ELR (cell line): ENCODE measurements around the gene ZC3H10.

ENCODE experiments used
- DNase-seq: peaks from one replicate; pipeline ENCODE4 v3.0.0-alpha.2; 2015; ENCODE audit warnings: low read depth

ZC3H10 gene

DNA sequence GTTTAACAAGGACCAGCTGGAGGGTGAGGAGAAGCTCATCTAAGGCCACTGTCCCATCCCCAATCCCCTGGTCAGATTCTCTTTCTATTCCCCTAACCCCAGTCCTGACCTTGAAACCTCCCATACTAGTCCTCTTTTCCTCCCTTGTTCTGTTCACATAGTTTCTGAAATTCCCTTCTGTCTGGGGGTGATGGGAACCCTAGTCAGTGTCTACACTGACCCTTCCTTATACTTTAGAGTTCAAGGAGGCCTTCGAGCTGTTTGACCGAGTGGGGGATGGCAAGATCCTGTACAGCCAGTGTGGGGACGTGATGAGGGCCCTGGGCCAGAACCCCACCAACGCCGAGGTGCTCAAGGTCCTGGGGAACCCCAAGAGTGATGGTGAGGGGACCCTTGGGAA is 36.8 kb downstream of the ZC3H10 start:
- DNase-seq, result no peak

DNA sequence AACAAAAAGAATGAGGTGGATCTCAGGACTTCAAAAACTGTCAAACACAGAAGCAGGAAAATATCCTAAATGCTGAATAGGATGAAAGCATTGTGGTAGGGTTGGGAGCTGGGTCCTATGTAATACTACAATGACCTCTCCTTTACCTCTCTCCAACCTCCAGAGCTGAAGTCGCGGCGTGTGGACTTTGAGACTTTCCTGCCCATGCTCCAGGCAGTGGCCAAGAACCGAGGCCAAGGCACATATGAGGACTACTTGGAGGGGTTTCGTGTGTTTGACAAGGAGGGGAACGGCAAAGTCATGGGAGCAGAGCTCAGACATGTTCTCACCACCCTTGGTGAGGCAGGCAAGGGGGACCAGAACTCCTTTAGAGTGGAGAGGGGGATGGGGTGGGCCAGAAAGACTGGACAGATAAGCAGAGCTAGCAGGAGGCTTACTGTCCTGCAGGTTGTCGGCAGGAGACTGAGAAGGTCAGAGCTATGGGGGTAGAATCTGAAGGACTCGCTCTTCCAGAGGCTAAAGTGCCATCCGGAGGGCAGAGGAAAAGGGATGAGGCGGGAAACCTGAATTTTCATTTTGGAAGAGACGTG is 37.3 kb downstream of the ZC3H10 start:
- DNase-seq, result no peak

DNA sequence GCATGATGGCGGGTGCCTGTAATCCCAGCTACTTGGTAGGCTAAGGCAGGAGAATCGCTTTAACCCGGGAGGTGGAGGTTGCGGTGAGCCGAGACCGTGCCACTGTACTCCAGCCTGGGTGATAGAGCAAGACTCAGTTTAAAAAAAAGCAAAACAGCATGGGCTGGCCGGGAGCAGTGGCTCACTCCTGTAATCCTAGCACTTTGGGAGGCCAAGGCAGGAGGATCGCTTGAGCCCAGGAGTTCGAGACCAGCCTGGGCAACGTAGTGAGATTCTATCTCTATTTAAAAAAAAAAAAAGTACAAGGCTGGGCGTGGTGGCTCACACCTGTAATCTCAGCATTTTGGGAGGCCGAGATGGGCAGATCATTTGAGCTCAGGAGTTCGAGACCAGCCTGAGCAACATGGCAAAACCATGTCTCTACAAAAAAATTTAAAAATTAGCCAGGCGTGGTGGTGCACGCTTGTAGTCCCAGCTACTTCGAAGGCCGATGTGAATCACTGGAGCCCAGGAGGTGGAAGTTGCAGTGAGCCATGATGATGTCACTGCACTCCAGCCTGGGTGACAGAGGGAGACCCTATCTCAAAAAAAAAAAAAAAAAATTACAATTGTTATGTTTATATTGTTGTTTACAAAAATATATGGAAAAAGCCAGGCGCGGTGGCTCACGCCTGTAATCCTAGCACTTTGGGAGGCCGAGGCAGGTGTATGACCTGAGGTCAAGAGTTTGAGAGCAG is 38.6 kb downstream of the ZC3H10 start:
- peak; percentile 76 for DNase-seq

DNA sequence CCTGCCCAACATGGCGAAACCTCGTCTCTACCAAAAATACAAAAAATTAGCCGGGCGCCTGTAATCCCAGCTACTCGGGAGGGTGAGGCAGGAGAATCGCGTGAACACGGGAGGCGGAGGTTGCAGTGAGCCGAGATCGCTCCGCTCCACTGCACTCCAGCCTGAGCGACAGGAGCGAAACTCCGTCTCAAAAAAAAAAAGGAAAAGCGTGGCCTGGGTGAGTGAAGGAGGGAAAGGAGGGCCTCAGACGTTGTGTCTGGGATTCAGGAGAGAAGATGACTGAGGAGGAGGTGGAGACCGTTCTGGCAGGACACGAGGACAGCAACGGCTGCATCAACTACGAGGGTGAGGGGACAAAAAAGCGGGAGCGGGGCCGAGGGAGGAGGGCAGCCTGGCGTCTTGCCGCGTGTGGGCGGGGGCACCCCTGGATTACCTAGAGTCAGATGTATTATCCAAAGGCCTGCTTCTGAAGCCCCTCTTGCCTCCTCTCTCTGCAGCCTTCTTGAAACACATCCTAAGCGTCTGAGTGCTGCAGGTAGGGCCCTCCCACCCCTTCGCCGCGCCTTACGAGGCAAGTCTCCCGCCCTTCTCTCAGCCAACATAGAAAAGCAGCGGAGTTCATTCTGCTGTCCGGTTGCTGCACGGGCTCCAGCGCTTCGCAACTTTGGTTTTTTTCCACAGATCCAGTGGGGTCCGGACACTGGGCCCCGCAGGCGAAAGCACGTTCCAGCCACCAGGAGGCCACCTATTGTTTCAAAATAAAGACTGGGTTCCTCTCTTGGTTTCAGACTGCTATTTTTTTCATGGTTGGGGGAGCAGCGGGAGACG is 39.3 kb downstream of the ZC3H10 start:
- peak; percentile 93 for DNase-seq

DNA sequence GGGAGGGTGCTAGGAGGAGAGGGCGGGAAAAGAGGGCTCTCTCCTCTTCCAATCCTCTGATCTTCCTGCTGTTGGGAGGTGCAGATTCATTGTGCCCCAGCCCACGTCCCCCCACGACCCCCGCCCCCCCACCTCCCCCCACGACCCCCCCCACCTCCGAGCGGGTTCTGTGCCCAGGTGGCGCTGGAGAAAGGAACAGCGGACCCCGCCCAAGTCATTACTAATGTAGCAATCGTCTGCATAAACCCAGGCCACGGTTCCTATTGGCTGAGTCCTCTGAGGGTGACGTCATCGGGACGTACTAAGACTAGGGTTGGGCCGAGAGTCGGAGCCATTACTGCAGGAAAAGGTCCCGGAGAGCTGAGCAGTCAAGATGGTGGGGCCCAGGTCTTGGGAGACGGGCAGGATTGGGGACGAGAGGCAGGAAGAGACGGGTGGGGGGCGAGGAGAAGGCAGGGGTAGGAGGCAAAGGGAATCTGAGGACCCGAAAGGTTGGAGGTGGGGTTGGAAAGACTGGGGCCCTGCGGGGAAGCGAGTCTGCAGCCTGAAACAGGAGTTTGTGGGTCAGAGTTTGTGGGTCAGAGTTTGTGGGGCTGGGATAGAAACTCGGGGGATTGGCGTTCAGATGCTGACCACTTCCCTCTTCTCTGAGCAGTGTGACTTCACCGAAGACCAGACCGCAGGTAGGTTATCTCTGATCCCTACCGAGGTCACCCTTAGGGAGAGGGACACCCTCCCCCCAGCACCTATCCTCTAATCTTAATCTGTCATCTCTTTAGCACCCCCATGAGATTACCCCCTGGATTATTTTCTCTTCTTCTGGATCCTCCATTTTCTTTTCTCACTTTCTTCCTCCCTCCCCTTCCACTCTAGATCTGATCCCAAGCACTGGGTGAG is 40.2 kb downstream of the ZC3H10 start, which contains the start of gene MYL6:
Gene MYL6, plus strand, starts transcription at position 331 of the 897 bp plus-strand sequence. Its CDS starts 43 bp downstream, at position 374.
- DNase-seq, result peak; percentile 100

DNA sequence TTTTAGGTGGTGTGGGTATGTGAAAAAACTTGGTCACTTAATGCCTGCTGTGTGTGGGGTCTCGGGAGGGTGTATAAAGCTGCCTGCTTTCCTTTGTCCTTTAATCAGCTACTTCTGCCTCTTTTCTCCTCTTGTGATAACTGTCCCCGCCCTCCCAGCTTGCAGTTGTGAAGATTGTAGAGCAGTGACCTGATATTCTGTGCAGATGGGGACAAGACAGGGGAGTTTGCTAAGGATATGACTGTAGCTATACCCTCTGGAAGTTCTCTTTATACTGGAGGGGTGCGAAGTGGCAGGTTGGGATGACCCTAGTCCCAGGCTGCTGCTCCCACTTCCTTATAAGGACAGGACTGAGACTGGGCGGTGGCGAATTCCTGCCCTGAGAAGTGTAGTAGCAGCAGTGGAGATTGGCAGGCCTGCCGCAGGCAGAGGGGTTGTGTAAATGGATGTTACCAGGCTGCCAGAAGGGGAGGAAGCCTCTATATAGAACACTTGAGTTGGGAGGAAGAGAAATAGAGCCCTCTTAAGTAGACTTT is 40.9 kb downstream of the ZC3H10 start:
- peak; percentile 66 for DNase-seq

DNA sequence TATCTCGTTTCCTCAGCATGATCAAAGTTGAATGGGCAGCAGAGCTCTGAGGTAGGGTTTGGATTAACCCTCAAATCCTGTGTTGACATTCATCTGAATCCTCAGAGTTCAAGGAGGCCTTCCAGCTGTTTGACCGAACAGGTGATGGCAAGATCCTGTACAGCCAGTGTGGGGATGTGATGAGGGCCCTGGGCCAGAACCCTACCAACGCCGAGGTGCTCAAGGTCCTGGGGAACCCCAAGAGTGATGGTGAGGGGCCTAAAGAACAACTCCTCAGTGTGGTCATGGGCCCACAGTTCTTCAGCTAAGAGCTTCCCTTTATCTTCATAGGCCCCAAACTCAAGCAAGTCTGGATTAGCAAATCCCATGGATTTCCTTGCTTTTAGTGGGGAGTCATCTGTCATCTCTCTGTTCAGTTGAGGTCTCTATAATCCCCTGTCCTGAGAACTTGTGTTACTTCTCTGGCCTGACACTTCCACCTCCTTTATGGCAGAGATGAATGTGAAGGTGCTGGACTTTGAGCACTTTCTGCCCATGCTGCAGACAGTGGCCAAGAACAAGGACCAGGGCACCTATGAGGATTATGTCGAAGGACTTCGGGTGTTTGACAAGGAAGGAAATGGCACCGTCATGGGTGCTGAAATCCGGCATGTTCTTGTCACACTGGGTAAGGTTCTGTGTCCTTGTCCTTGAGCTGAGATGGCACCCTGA is 41.6 kb downstream of the ZC3H10 start:
- DNase-seq, result no peak

DNA sequence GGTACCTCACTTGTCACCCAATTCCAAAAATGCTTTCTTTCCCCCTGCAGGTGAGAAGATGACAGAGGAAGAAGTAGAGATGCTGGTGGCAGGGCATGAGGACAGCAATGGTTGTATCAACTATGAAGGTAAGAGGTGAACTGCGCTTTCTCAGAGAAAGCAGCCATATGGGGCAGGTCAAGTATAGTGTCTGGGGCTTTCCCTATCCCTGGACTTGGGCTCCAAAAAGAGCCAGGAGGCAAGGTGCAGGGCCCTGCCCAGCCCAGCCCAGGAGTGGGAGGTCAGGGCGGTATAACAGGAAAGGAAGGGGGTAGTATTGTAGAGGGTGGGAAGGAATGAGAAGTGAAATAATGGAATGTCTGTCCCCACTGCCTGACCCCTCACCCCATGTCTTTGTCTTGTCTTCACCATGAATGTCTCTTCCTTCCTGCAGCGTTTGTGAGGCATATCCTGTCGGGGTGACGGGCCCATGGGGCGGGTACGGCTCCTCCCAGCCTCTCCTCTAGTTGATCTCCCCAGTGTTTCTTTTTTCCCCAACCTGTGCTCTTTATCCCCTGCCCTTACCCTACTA is 42.2 kb downstream of the ZC3H10 start:
- peak; percentile 81 for DNase-seq

DNA sequence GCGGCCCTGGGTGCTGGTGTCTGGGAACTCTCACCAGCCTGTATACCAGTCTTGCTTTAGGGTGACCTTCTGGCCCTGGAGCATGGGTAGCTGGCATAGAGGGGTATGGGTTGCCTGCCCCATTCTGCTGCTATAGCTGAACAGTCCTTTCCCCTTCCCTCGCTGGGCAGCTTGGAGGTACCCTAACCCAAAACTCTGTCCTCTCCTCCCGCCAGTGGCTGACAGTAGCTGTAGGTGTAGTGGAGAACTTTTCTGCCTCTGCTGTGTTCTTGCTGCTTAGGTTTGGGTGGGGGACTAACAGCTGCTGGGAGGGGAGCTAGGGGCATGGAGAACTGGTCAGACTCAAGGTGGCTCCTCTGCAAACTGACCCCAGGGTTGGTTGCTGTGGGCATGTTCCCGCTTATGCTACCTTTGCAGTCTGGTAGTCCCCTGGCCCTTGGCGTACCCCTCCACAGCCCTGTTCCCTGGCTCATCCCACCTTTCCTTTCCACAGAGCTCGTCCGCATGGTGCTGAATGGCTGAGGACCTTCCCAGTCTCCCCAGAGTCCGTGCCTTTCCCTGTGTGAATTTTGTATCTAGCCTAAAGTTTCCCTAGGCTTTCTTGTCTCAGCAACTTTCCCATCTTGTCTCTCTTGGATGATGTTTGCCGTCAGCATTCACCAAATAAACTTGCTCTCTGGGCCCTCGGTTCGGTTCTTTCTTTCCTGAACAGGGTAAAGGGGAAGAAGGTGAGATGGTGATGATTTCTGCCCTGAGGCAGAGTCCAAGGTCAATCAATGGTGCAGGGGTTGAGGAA is 43.0 kb downstream of the ZC3H10 start:
- DNase-seq, result no peak

DNA sequence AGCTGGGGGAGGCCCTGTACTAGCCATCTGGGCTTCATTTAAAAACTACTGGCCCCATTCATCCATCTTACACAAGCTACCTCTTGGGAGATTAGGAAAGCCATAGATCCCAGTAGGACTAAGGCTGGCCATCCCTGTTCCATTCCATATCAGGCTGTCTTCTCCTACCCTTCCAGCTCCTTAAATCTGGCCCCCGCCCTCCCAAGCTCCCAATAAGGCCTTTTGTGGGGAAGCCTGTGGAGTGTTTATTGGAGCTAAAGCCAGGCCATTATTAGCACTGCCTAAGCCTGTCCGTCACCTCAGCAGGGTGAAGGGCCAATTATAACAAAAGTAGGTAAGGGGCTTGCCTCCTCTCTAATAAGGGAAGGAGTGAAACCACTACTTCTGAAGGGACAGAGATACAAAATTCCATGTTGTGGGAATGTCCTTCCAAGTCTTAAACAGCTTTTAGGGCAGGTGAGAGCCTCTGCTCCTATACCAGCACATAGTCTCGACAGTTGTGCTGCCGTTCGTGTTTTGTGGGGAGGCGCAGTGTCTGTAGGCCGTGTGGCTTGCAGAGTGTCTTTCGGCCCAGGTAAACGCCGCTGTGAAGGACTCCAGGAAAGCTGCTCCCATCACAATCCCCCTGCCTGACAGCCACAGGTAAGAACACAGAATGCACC is 43.8 kb downstream of the ZC3H10 start:
- DNase-seq, result no peak

DNA sequence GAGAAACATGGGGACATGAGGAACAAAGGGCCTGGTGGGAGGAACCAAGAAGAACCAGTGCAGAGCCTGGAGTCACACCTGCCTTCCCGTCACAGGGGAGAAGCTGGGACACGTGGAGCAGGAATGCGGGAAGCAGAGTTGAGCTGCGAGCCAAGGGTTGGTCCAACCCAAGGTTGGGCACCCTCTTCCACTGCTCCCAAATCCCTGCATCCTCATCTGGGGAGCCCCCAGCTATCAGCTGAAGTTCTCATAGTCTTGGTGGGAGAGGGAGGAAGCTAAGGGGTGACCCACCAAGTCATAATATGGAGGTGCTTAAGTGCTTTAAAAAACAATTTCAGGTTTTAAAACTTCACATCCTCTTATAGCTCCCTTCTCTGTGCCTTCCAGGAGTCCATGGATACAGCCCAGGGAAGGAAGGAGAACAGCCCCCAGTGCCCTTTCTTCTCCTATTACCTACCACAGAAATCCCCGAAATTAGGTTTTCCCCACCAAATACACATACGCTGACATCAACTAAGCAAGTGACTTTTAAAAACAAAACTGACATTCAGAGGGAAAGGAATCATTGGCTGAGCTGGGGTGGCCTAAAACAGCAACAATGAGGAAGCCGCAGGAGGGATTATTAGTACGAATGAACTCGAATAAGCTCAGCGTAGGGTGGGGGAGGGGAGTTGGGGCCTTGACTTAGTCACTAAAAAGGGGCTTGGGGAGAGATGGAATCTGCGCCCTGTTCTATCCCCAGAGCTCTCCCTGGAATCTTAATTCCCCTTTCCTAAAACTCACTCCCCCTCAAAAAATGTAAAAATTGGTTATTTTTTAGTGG is 44.6 kb downstream of the ZC3H10 start:
- DNase-seq, result no peak

DNA sequence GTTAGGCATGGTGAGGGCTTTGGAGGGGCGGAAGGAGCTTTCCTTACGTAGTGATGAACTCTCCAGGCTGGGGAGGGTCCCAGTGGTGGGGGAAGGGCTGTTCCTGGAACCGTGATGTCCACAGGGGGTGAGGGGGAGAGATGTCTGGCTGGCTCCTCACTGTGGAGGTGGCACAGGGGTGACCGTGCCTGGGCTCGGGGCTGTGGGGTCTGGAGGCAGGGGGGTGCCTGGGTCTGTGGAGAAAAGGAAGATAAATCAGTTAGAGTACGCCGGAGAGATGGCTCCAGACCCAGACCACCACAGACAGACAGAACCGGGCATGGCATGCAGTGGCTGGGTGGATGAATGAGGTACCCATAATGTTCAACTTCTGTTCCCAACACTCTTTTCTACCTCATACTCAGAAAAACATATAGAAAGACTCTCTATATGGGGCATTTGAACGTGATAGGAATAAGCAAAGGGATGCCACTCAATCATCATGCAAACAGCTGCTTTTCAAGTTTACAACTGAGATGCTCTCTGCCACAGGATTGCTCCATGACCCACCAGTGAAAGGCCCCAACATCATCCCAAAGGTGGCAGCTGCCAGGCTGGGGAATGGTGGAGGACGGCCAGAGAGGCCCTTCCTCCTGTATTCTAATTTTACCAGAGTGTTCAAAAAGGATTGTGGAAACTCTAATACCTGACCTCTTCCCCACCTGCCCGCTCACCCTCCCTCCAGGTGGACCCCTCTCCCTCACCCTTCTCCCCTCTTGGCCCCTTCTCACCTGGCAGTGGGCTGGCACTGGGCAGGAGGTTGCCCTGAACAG is 45.7 kb downstream of the ZC3H10 start:
- DNase-seq, result no peak

DNA sequence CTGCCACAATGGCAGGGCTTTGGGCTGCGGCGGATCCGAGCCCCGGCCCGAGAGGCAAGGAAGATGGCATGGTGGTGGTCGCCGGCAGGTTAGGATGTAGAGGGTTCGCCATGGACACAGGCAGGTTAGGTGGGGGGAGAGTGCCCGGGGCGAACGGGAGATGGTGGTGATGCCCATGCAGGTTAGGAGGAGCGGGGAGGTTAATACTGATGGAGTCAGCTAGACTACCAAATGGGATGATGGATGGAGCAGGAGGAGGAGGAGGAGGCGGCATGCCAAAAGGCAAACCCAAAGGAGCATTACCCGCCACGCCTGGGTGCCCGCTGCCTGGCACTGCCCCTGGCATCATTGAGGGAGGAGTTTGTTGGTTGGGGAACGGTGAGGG is 46.3 kb downstream of the ZC3H10 start:
- DNase-seq, result no peak

DNA sequence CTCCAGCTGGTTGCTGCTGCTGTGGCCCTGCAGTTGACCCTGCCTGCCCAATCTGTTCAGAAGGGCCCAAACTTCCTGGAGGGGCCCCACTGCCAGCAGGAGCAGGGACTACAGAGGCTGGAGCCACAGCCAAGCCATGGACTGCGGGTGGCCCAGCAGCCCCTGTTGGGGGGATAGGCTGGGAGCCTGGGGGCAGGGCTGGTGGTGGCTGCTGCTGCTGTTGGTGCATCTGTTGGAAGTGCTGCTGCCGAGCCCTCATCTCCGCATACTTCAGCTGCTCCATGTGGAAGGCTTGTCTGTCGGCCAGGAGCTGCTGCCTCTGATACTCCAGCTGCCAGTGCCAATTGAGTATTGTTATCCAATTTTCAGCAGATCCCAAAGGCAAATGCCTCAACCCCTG is 47.3 kb downstream of the ZC3H10 start:
- DNase-seq, result no peak

DNA sequence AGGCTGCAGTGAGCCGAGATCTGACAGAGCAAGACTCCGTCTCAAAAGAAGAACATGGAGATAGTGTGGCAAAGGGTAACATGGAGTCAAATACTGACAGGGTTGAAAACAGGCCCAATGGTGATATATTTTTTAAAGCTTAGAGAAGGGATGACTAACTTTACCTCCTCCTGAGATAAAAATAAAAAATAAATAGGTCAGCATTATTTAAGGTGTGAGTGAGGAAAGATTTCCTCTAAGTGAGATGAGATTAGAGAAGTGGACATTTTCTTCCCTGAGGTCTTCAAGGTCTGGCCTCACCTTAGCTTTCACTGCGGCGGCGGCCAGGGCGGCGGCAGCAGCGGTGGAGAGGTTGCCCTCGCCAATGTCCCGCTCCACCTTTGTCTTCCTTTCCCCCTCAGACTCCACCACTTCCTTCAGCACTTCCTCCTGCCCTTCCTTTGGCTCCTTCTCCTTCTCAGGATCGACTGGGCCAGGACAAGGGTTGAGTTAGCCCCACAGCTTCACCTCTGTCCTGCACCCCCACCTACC is 51.2 kb downstream of the ZC3H10 start:
- no peak for DNase-seq

DNA sequence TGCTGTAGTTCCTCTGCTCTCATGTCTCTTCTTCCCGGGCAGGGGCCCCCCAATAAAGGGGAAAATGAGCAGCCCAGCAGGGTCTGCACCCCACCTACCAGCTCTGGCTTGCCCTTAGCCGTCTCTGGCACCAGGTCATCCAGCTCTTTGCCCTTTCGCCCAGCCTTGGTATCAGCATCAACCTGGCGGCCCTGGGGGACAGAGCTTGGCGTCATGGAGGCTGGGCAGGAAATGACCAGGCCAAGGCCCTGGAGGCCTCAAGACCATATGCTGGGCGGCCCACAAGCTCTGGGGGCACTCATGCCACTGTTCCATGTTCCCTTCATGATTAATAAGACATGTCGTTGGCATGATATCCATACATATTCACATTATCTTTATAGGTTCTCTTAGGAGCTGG is 54.8 kb downstream of the ZC3H10 start:
- no peak for DNase-seq
